ENCODE measurements around the gene FRMD8. TPM values are rescaled to one million over a fixed set of nuclear protein-coding genes. Genes with fewer than 3 reads are reported as not detected.

FRMD8 gene
- polyA plus RNA-seq, 1 donor (not counting 4 experiments of a cell fraction or from before 2014, with no cell fraction given) = 24.1 TPM

GRCh38 chr11:65362966-65363365 is 23.5 kb upstream of the FRMD8 start:
- dilution Hi-C loops (cut with MboI; ENCODE audit: extremely low pct_ligation_motif_present, low sequenced_read_pairs) = no loop called here
- Histone ChIP-seq H3K9ac (ENCODE audit: control insufficient read depth, extremely low read depth, insufficient read depth, low read length) (no peak overlapping the region), H2AFZ (ENCODE audit: control insufficient read depth, low read length) (no peak overlapping the region), H3K79me2 (ENCODE audit: control insufficient read depth, insufficient read depth, low read length) (no peaks in the 10 kb centered on the region), H3K9me3 (ENCODE audit: control insufficient read depth, low read depth, low read length) (no peaks in the 10 kb centered on the region), H3K36me3 (ENCODE audit: control insufficient read depth in 2 of 2, extremely low read depth in 1 of 2, insufficient read depth in 2 of 2, low read length in 2 of 2) (no peaks in the 10 kb centered on the region), H3K4me1 (ENCODE audit: control insufficient read depth, extremely low read depth, insufficient read depth, low read length) (peaks cover 3% of the 10 kb centered on the region), H3K27ac (ENCODE audit: control insufficient read depth, insufficient read depth, low read length) (no peak overlapping the region), H4K20me1 (ENCODE audit: control insufficient read depth, extremely low read depth, insufficient read depth, low read length) (no peaks in the 10 kb centered on the region), H3K4me3 (ENCODE audit: control insufficient read depth in 2 of 3, extremely low read depth in 1 of 3, insufficient read depth in 2 of 3, low read depth in 1 of 3, low read length in 3 of 3) (no peak overlapping the region), H3K27me3 (ENCODE audit: control insufficient read depth, extremely low read depth, insufficient read depth, low read length) (no peaks in the 10 kb centered on the region), H3K9me1 (ENCODE audit: control insufficient read depth, extremely low read depth, insufficient read depth, low read length) (no peaks in the 10 kb centered on the region), H3K4me2 (ENCODE audit: control insufficient read depth, extremely low read depth, insufficient read depth, low read depth, low read length) (no peak overlapping the region)
- TF ChIP-seq, protein P1, sequence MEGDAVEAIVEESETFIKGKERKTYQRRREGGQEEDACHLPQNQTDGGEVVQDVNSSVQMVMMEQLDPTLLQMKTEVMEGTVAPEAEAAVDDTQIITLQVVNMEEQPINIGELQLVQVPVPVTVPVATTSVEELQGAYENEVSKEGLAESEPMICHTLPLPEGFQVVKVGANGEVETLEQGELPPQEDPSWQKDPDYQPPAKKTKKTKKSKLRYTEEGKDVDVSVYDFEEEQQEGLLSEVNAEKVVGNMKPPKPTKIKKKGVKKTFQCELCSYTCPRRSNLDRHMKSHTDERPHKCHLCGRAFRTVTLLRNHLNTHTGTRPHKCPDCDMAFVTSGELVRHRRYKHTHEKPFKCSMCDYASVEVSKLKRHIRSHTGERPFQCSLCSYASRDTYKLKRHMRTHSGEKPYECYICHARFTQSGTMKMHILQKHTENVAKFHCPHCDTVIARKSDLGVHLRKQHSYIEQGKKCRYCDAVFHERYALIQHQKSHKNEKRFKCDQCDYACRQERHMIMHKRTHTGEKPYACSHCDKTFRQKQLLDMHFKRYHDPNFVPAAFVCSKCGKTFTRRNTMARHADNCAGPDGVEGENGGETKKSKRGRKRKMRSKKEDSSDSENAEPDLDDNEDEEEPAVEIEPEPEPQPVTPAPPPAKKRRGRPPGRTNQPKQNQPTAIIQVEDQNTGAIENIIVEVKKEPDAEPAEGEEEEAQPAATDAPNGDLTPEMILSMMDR (optimal IDR thresholded peaks at IDR 0.05 in 1 of 3, IDR thresholded peaks at IDR 0.05 in 1 of 3, conservative IDR thresholded peaks at IDR 0.05 in 1 of 3; ENCODE audit: extremely low read depth in 1 of 3, insufficient read depth in 2 of 3, low read length in 3 of 3) = no peak
- no peak for TF ChIP-seq EZH2 (IDR thresholded peaks at IDR 0.05; ENCODE audit: low read length)
- DNase-seq (ENCODE audit: low read depth, low spot score) (no peak), FAIRE-seq (no peak)

- dilution Hi-C loops (cut with MboI; ENCODE audit: extremely low pct_ligation_motif_present, low sequenced_read_pairs) = no loop called here
- H3K9ac ChIP-seq (ENCODE audit: control insufficient read depth, extremely low read depth, insufficient read depth, low read length) = no peak overlapping the region
- no peaks in the 10 kb centered on the region for H3K36me3 ChIP-seq (ENCODE audit: control insufficient read depth in 2 of 2, extremely low read depth in 1 of 2, insufficient read depth in 2 of 2, low read length in 2 of 2)
- H3K9me3 ChIP-seq (ENCODE audit: control insufficient read depth, low read depth, low read length) = no peaks in the 10 kb centered on the region
- H2AFZ ChIP-seq (ENCODE audit: control insufficient read depth, low read length) = no peak overlapping the region
- H3K9me1 ChIP-seq (ENCODE audit: control insufficient read depth, extremely low read depth, insufficient read depth, low read length) = no peaks in the 10 kb centered on the region
- H3K27me3 ChIP-seq (ENCODE audit: control insufficient read depth, extremely low read depth, insufficient read depth, low read length) = no peaks in the 10 kb centered on the region
- no peak overlapping the region for H3K4me3 ChIP-seq (ENCODE audit: control insufficient read depth in 2 of 3, extremely low read depth in 1 of 3, insufficient read depth in 2 of 3, low read depth in 1 of 3, low read length in 3 of 3)
- H3K27ac ChIP-seq (ENCODE audit: control insufficient read depth, insufficient read depth, low read length) = no peak overlapping the region
- H3K79me2 ChIP-seq (ENCODE audit: control insufficient read depth, insufficient read depth, low read length) = no peaks in the 10 kb centered on the region
- DNase-seq (ENCODE audit: low read depth, low spot score) (no peak), FAIRE-seq (no peak)
- no peaks in the 10 kb centered on the region for H4K20me1 ChIP-seq (ENCODE audit: control insufficient read depth, extremely low read depth, insufficient read depth, low read length)
- no peak overlapping the region for H3K4me2 ChIP-seq (ENCODE audit: control insufficient read depth, extremely low read depth, insufficient read depth, low read depth, low read length)
- H3K4me1 ChIP-seq (ENCODE audit: control insufficient read depth, extremely low read depth, insufficient read depth, low read length) = peaks cover 3% of the 10 kb centered on the region
- no peak for TF ChIP-seq EZH2 (IDR thresholded peaks at IDR 0.05; ENCODE audit: low read length)
These were observed 22.7 kb upstream of the FRMD8 start for GRCh38 chr11:65363770-65364169.

DNA sequence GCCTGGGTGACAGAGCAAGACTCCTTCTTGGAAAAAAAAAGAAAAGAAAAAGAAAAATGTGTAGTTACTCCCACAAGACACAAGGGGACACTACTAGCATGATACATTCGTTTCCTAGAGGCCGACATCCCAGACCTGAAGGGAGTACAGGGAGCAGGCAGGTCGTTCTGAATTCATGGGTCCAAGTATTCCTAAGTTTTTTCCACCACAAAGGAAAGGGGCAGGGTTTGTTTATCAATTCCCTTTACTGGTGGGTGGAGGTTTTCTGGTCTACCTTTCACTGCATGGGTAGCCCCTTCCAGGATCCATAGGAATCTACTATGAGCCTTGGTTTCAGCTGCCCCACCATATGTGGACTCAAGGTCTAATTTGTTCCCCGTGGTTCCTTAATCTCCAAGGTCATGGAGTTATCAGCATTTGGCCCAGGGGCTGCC is 20.1 kb upstream of the FRMD8 start:
- Histone ChIP-seq H3K27me3 (ENCODE audit: control insufficient read depth, extremely low read depth, insufficient read depth, low read length) (no peaks in the 10 kb centered on the region), H3K4me3 (ENCODE audit: control insufficient read depth in 2 of 3, extremely low read depth in 1 of 3, insufficient read depth in 2 of 3, low read depth in 1 of 3, low read length in 3 of 3) (no peak overlapping the region), H3K9me3 (ENCODE audit: control insufficient read depth, low read depth, low read length) (no peaks in the 10 kb centered on the region), H3K4me1 (ENCODE audit: control insufficient read depth, extremely low read depth, insufficient read depth, low read length) (peaks cover 3% of the 10 kb centered on the region), H3K27ac (ENCODE audit: control insufficient read depth, insufficient read depth, low read length) (no peak overlapping the region), H3K79me2 (ENCODE audit: control insufficient read depth, insufficient read depth, low read length) (no peaks in the 10 kb centered on the region), H3K9ac (ENCODE audit: control insufficient read depth, extremely low read depth, insufficient read depth, low read length) (no peak overlapping the region), H3K4me2 (ENCODE audit: control insufficient read depth, extremely low read depth, insufficient read depth, low read depth, low read length) (no peak overlapping the region), H4K20me1 (ENCODE audit: control insufficient read depth, extremely low read depth, insufficient read depth, low read length) (no peaks in the 10 kb centered on the region), H2AFZ (ENCODE audit: control insufficient read depth, low read length) (no peak overlapping the region), H3K36me3 (ENCODE audit: control insufficient read depth in 2 of 2, extremely low read depth in 1 of 2, insufficient read depth in 2 of 2, low read length in 2 of 2) (no peaks in the 10 kb centered on the region), H3K9me1 (ENCODE audit: control insufficient read depth, extremely low read depth, insufficient read depth, low read length) (no peaks in the 10 kb centered on the region)
- FAIRE-seq (no peak), DNase-seq (ENCODE audit: low read depth, low spot score) (no peak)
- dilution Hi-C loops (cut with MboI; ENCODE audit: extremely low pct_ligation_motif_present, low sequenced_read_pairs) = no loop called here
- TF ChIP-seq EZH2 (IDR thresholded peaks at IDR 0.05; ENCODE audit: low read length) = no peak
- TF ChIP-seq, protein P1 (optimal IDR thresholded peaks at IDR 0.05 in 1 of 3, IDR thresholded peaks at IDR 0.05 in 1 of 3, conservative IDR thresholded peaks at IDR 0.05 in 1 of 3; ENCODE audit: extremely low read depth in 1 of 3, insufficient read depth in 2 of 3, low read length in 3 of 3) = peak; percentile 63 to 74 (median 67)
